Measurements from ENCODE around the gene SLC2A11. TPM values are rescaled to one million over a fixed set of nuclear protein-coding genes. Genes with fewer than 3 reads are reported as not detected.

SLC2A11 gene
- total and polyA plus RNA-seq, 9 donors: 13.7 to 25.3 (median 16.8) TPM

DNA sequence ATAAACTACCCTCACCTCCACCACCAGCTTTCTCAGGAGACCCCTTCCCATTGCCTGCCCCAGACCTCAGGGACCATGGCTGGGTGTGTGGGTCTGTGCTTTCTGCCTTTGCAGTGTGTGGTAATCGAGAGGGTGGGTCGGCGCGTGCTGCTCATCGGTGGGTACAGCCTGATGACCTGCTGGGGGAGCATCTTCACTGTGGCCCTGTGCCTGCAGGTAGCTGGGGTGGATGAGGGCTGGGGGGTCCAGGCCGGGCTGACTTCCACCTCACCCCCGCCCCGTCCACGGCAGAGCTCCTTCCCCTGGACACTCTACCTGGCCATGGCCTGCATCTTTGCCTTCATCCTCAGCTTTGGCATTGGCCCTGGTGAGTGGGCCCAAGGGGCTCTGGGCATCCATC, 26.0 kb downstream of the SLC2A11 start:
- 95 to 100% (median 97%) methylated on average over 9 of the region's 9 CpGs for WGBS, 3 donors
- no peaks in the 10 kb centered on the region for H3K36me3 ChIP-seq
- intact Hi-C loops (cut with DNase I): no loop called here

DNA sequence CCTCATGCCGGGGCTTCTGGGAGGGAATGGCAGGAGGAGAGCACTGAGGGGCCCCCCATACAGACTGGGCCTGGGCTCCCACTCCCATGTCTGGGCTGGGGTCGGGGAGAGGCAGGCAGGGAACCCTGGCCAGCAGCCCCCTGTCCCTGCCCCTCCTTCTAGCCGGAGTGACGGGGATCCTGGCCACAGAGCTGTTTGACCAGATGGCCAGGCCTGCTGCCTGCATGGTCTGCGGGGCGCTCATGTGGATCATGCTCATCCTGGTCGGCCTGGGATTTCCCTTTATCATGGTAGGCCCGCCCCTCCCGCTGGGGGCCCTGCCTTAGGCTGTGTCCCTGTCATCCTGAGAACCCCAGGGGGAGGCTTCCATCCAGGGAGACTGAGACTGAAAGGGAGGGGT, 26.5 kb downstream of the SLC2A11 start:
- Histone ChIP-seq H3K4me1 (ENCODE audit: insufficient read depth) (no peaks in the 10 kb centered on the region), H3K27ac (no peak overlapping the region), H3K36me3 (no peaks in the 10 kb centered on the region), H3K9me3 (no peaks in the 10 kb centered on the region), H3K27me3 (no peaks in the 10 kb centered on the region), H3K4me3 (no peak overlapping the region)
- intact Hi-C loops (cut with DNase I): no loop called here
- 90 to 93% (median 92%) methylated on average over 9 of the region's 9 CpGs for WGBS, 3 donors
- peak in 1 of 5 donors; percentile 28 for DNase-seq
- TF ChIP-seq, protein P1, sequence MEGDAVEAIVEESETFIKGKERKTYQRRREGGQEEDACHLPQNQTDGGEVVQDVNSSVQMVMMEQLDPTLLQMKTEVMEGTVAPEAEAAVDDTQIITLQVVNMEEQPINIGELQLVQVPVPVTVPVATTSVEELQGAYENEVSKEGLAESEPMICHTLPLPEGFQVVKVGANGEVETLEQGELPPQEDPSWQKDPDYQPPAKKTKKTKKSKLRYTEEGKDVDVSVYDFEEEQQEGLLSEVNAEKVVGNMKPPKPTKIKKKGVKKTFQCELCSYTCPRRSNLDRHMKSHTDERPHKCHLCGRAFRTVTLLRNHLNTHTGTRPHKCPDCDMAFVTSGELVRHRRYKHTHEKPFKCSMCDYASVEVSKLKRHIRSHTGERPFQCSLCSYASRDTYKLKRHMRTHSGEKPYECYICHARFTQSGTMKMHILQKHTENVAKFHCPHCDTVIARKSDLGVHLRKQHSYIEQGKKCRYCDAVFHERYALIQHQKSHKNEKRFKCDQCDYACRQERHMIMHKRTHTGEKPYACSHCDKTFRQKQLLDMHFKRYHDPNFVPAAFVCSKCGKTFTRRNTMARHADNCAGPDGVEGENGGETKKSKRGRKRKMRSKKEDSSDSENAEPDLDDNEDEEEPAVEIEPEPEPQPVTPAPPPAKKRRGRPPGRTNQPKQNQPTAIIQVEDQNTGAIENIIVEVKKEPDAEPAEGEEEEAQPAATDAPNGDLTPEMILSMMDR (IDR thresholded peaks at IDR 0.05): no peak
- no peak for TF ChIP-seq EP300 (IDR thresholded peaks at IDR 0.05)
- TF ChIP-seq POLR2A (IDR thresholded peaks at IDR 0.05): no peak

More for the DNA sequence above, 26.0 kb downstream of the SLC2A11 start:
- Histone ChIP-seq H3K27me3 (no peaks in the 10 kb centered on the region), H3K27ac (no peak overlapping the region), H3K4me1 (ENCODE audit: insufficient read depth) (no peaks in the 10 kb centered on the region), H3K9me3 (no peaks in the 10 kb centered on the region), H3K4me3 (no peak overlapping the region)
- TF ChIP-seq EP300 (IDR thresholded peaks at IDR 0.05): no peak
- TF ChIP-seq, protein P1 (IDR thresholded peaks at IDR 0.05): no peak
- TF ChIP-seq POLR2A (IDR thresholded peaks at IDR 0.05): no peak
- peak in 1 of 5 donors; percentile 29 for DNase-seq

DNA sequence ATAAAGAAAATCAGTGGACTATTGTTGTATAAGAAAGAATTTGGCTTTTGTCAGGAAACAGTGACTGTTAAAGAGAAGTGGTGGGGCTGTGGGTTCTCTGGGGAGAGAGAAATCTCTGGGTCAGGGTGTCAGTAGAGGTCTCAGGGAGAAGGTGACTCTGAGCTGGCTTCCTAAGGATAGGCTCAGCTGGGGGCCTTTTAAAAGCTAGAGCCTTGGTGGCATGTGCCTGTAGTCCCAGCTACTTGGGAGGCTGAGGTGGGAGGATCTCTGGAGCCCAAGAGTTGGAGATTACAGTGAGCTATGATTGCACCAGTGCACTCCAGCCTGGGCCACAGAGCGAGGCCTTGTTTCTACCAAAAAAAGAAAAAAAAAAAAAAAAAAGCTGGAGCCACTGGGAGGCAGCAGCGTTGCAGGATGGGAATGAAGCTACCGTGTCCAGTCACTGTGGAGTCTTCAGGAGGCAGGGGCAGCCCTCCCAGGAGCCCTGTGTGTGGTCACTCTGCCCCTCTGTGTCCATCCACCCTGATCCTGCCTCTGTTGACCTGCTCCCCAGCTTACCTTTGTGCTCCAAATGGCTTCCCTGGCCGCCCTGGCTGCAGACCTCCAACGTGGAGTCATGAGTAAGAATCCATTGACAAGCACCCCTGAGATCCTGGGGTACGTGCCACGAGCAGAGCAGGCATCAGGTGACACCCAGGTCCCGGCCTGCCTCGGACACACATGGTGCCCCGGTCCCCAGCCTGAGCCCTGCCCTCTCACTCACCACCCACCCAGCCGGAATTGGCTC, 31.1 kb downstream of the SLC2A11 start:
- Histone ChIP-seq H3K4me1 (ENCODE audit: insufficient read depth) (peaks cover 5% of the 10 kb centered on the region), H3K4me3 (no peak overlapping the region), H3K36me3 (no peaks in the 10 kb centered on the region), H3K9me3 (no peaks in the 10 kb centered on the region), H3K27ac (peak overlapping the region in 1 of 2 donors; percentile 40), H3K27me3 (no peaks in the 10 kb centered on the region)
- peak in 1 of 5 donors; percentile 44 for DNase-seq
- intact Hi-C loops (cut with DNase I): no loop called here
- WGBS, 3 donors: 60 to 64% (median 63%) methylated on average over 11 of the region's 11 CpGs
- no peak for TF ChIP-seq EP300 (IDR thresholded peaks at IDR 0.05)
- TF ChIP-seq, protein P1 (IDR thresholded peaks at IDR 0.05): no peak

DNA sequence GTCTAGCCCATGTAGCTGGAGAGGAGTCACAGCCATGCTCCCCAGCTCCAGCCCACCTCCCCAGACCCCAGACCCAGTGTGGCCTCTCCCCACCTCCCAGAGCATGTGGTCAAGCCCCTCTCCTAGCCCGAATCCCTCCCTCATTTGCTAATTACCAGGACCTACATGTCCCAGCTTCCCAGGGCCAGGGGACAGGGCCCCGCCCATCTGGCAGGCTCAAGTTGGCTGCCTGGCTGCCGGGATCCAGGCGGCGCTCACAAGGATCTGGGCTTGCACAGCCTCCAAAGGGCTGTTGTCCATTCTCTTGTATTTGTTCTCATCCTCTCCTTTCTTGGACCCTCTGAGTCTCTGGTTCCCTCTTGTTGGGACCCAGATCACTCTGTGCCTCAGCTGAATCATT, 31.9 kb downstream of the SLC2A11 start:
- Histone ChIP-seq H3K27ac (no peak overlapping the region), H3K36me3 (no peaks in the 10 kb centered on the region), H3K4me1 (ENCODE audit: insufficient read depth) (peaks cover 5% of the 10 kb centered on the region), H3K27me3 (no peaks in the 10 kb centered on the region), H3K9me3 (no peaks in the 10 kb centered on the region), H3K4me3 (no peak overlapping the region)
- intact Hi-C loops (cut with DNase I): no loop called here
- TF ChIP-seq, protein P1 (IDR thresholded peaks at IDR 0.05): no peak
- TF ChIP-seq EP300 (IDR thresholded peaks at IDR 0.05): no peak
- TF ChIP-seq POLR2A (IDR thresholded peaks at IDR 0.05): no peak
- no peak for DNase-seq
- 68 to 75% (median 68%) methylated on average over 5 of the region's 5 CpGs for WGBS, 3 donors
